WTC11 (cell line): ENCODE results near the gene WSB1. TPM values are rescaled to one million over a fixed set of nuclear protein-coding genes. Genes with fewer than 3 reads are reported as not detected.
A peak's percentile ranks its signal among the peaks of the same experiment; 100 is the strongest.

Experiments
- ARID4B ChIP-seq: sonication (generic); formaldehyde crosslinking; IDR thresholded peaks from 2 replicates; pipeline ENCODE4 v1.8.0; 2023; ENCODE audit warnings: missing genetic modification reagents, mild to moderate bottlenecking, borderline replicate concordance
- E2F1 ChIP-seq: sonication (generic); formaldehyde crosslinking; IDR thresholded peaks from 2 replicates; pipeline ENCODE4 v1.8.0; 2022; ENCODE audit warnings: mild to moderate bottlenecking, missing genetic modification reagents
- E2F5 ChIP-seq: sonication (generic); formaldehyde crosslinking; IDR thresholded peaks from 2 replicates; pipeline ENCODE4 v1.8.1; 2022; ENCODE audit warnings: mild to moderate bottlenecking, moderate library complexity, missing genetic modification reagents
- FOXP1 ChIP-seq: sonication (generic); formaldehyde crosslinking; IDR thresholded peaks from 2 replicates; pipeline ENCODE4 v1.8.0; 2022; ENCODE audit warnings: missing genetic modification reagents, mild to moderate bottlenecking, moderate library complexity, borderline replicate concordance
- FOXP4 ChIP-seq: sonication (generic); formaldehyde crosslinking; IDR thresholded peaks from 2 replicates; pipeline ENCODE4 v1.8.0; 2022; ENCODE audit warnings: mild to moderate bottlenecking, missing genetic modification reagents
- GTF2I ChIP-seq: fragments of 250-450 bp; sonication (Bioruptor Pico); conservative IDR thresholded peaks from 2 replicates; pipeline ENCODE4 v1.4.0; 2021; ENCODE audit warnings: mild to moderate bottlenecking
- JUN ChIP-seq: sonication (generic); formaldehyde crosslinking; IDR thresholded peaks from 2 replicates; pipeline ENCODE4 v1.8.0; 2023; ENCODE audit warnings: mild to moderate bottlenecking, missing genetic modification reagents
- PREB ChIP-seq: sonication (generic); formaldehyde crosslinking; IDR thresholded peaks from 2 replicates; pipeline ENCODE4 v1.8.1; 2022; ENCODE audit warnings: mild to moderate bottlenecking, missing genetic modification reagents, moderate library complexity, borderline replicate concordance
- RELA ChIP-seq: sonication (generic); formaldehyde crosslinking; IDR thresholded peaks from 2 replicates; pipeline ENCODE4 v1.8.1; 2022; ENCODE audit warnings: missing genetic modification reagents, mild to moderate bottlenecking, borderline replicate concordance
- SP1 ChIP-seq: sonication (generic); formaldehyde crosslinking; conservative IDR thresholded peaks from 2 replicates; pipeline ENCODE4 v1.8.1; 2022; ENCODE audit warnings: missing genetic modification reagents
- TCF7 ChIP-seq: sonication (generic); formaldehyde crosslinking; IDR thresholded peaks from 2 replicates; pipeline ENCODE4 v1.8.0; 2022; ENCODE audit warnings: mild to moderate bottlenecking, low read depth, missing genetic modification reagents, moderate library complexity
- TEAD4 ChIP-seq: sonication (generic); formaldehyde crosslinking; IDR thresholded peaks from 2 replicates; pipeline ENCODE4 v1.8.0; 2022; ENCODE audit warnings: mild to moderate bottlenecking, missing genetic modification reagents
- ZBTB21 ChIP-seq: sonication (generic); formaldehyde crosslinking; IDR thresholded peaks from 2 replicates; pipeline ENCODE4 v1.8.1; 2023; ENCODE audit warnings: mild to moderate bottlenecking, missing genetic modification reagents, borderline replicate concordance
- ZNF263 ChIP-seq: sonication (generic); formaldehyde crosslinking; IDR thresholded peaks from 2 replicates; pipeline ENCODE4 v1.8.1; 2022; ENCODE audit warnings: low read depth, mild to moderate bottlenecking, moderate library complexity, missing genetic modification reagents
- ZNF532 ChIP-seq: fragments of 250-450 bp; sonication (Bioruptor Pico); IDR thresholded peaks from 2 replicates; pipeline ENCODE4 v1.9.0; 2021; ENCODE audit warnings: mild to moderate bottlenecking, borderline replicate concordance
- total RNA-seq: library from RNA; stranded (reverse); gene quantifications from 3 replicates; pipeline ENCODE4 v1.2.3, GENCODE V29; 2021

The WSB1 gene
- total RNA-seq, 1 experiment from 2014 or later: 167 TPM

GRCh38 chr17:27353461-27354050 lies 59.6 kb downstream of the WSB1 start (continued):
- TF ChIP-seq ZNF532 (CRISPR knock-in tag) (no peak), ARID4B (no peak), FOXP4 (CRISPR knock-in tag) (0 out of 2 replicates have a peak, but pooled peaks have one; percentile 11), E2F5 (CRISPR knock-in tag) (0 out of 2 replicates have a peak, but pooled peaks have one; percentile 26), GTF2I (CRISPR knock-in tag) (no peak), JUN (peak; percentile 76; the same call in 1 of the 2 replicates), RELA (CRISPR knock-in tag) (no peak), SP1 (CRISPR knock-in tag) (peak; percentile 62), TEAD4 (CRISPR knock-in tag) (no peak), ZBTB21 (CRISPR knock-in tag) (no peak), ZNF263 (CRISPR knock-in tag) (no peak), PREB (no peak), TCF7 (CRISPR knock-in tag) (no peak), E2F1 (CRISPR knock-in tag) (no peak), FOXP1 (CRISPR knock-in tag) (peak; percentile 30; the same call in 1 of the 2 replicates)
